RWPE2 (cell line): ENCODE measurements around the gene NEO1.
A peak's percentile ranks its signal among the peaks of the same experiment; 100 is the strongest.

Source experiments
- ATAC-seq: fragments of 200-7000 bp; cut with Tn5 transposase; 3 replicates; pipeline ENCODE4 v1.9.1; 2021; ENCODE audit warnings: low read depth
- DNase-seq: peaks from one replicate; pipeline ENCODE4 v3.0.0-alpha.2; 2020; ENCODE audit warnings: low spot score
- H3K27ac ChIP-seq: fragments of 450-650 bp; 2 replicates; pipeline ENCODE4 v1.5.1; 2017; ENCODE audit warnings: mild to moderate bottlenecking; ENCODE audit not compliant: poor library complexity, severe bottlenecking
- H3K27me3 ChIP-seq: fragments of 250-450 bp; sonication (Bioruptor Pico); 2 replicates; pipeline ENCODE4 v1.5.1; 2021; ENCODE audit warnings: mild to moderate bottlenecking, moderate library complexity; ENCODE audit not compliant: insufficient read depth, poor library complexity, severe bottlenecking
- H3K36me3 ChIP-seq: fragments of 250-450 bp; sonication (Bioruptor Pico); 2 replicates; pipeline ENCODE4 v1.5.1; 2020; ENCODE audit warnings: low read depth, mild to moderate bottlenecking, moderate library complexity
- H3K4me1 ChIP-seq: fragments of 250-450 bp; sonication (Bioruptor Pico); 2 replicates; pipeline ENCODE4 v1.5.1; 2021; ENCODE audit warnings: mild to moderate bottlenecking, moderate library complexity; ENCODE audit not compliant: insufficient read depth, poor library complexity, severe bottlenecking
- H3K4me3 ChIP-seq: fragments of 250-450 bp; sonication (Bioruptor Pico); 2 replicates; pipeline ENCODE4 v1.5.1; 2021; ENCODE audit warnings: mild to moderate bottlenecking, moderate library complexity; ENCODE audit not compliant: severe bottlenecking
- H3K9me3 ChIP-seq: fragments of 250-450 bp; sonication (Bioruptor Pico); 2 replicates; pipeline ENCODE4 v1.5.1; 2021; ENCODE audit warnings: mild to moderate bottlenecking, moderate library complexity; ENCODE audit not compliant: severe bottlenecking
- TF ChIP-seq, protein P1 (sequence below): fragments of 450-650 bp; IDR thresholded peaks from one replicate; pipeline ENCODE4 v1.5.1; 2017; ENCODE audit warnings: mild to moderate bottlenecking, moderate library complexity; ENCODE audit not compliant: poor library complexity, severe bottlenecking

Gene NEO1, protein sequence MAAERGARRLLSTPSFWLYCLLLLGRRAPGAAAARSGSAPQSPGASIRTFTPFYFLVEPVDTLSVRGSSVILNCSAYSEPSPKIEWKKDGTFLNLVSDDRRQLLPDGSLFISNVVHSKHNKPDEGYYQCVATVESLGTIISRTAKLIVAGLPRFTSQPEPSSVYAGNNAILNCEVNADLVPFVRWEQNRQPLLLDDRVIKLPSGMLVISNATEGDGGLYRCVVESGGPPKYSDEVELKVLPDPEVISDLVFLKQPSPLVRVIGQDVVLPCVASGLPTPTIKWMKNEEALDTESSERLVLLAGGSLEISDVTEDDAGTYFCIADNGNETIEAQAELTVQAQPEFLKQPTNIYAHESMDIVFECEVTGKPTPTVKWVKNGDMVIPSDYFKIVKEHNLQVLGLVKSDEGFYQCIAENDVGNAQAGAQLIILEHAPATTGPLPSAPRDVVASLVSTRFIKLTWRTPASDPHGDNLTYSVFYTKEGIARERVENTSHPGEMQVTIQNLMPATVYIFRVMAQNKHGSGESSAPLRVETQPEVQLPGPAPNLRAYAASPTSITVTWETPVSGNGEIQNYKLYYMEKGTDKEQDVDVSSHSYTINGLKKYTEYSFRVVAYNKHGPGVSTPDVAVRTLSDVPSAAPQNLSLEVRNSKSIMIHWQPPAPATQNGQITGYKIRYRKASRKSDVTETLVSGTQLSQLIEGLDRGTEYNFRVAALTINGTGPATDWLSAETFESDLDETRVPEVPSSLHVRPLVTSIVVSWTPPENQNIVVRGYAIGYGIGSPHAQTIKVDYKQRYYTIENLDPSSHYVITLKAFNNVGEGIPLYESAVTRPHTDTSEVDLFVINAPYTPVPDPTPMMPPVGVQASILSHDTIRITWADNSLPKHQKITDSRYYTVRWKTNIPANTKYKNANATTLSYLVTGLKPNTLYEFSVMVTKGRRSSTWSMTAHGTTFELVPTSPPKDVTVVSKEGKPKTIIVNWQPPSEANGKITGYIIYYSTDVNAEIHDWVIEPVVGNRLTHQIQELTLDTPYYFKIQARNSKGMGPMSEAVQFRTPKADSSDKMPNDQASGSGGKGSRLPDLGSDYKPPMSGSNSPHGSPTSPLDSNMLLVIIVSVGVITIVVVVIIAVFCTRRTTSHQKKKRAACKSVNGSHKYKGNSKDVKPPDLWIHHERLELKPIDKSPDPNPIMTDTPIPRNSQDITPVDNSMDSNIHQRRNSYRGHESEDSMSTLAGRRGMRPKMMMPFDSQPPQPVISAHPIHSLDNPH (N-terminal part only)

DNA sequence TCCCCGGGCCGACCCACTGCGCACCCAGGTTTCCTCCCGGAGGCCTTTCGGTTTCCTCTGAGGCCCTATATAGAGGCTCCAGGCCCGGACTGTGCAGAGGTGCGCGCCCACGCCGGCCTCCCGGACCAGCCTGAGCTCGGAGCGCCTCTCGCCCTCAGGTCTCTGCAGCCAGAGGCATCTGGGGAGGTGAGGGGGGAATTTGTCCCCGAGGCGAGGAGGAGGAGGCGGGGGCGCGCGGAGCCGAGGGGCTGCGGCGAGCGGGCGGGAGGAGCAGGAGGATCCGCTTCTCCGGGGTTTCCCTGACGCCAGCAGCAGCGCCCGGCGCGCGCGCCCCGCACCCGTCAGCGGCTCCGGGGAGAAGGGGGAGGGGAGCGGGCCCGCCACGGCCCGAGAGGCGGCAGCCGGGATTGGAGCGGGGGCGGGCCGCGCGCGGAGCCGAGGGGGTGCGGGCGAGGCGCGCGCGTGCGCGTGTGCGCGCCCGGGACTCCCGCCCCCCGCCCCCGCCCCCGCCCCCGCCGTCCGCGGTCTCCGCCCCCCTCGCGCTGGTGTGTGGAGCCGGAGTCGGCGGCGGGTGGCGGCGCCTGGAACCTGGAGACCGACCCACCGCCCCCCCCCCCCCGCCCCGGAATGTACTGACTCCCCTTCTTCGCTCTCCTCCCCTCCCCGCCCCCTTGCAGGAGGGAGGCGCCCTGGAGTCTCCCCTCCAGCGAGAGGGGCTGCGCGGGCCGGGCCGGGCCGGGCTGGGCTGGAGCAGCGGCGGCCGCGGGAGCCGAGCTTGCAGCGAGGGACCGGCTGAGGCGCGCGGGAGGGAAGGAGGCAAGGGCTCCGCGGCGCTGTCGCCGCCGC, at the start of gene NEO1:
Gene NEO1, plus strand, starts transcription at position 657 of the 846 bp plus-strand sequence. CDS start 213 bp downstream, outside the sequence.
- Histone ChIP-seq H3K27me3 (peaks cover 35% of the 10 kb centered on the region), H3K9me3 (no peaks in the 10 kb centered on the region), H3K36me3 (no peaks in the 10 kb centered on the region), H3K4me1 (no peaks in the 10 kb centered on the region), H3K4me3 (peak within 1 kb of the TSS; percentile 94), H3K27ac (peak within 1 kb of the TSS; percentile 27)
- TF ChIP-seq, protein P1, sequence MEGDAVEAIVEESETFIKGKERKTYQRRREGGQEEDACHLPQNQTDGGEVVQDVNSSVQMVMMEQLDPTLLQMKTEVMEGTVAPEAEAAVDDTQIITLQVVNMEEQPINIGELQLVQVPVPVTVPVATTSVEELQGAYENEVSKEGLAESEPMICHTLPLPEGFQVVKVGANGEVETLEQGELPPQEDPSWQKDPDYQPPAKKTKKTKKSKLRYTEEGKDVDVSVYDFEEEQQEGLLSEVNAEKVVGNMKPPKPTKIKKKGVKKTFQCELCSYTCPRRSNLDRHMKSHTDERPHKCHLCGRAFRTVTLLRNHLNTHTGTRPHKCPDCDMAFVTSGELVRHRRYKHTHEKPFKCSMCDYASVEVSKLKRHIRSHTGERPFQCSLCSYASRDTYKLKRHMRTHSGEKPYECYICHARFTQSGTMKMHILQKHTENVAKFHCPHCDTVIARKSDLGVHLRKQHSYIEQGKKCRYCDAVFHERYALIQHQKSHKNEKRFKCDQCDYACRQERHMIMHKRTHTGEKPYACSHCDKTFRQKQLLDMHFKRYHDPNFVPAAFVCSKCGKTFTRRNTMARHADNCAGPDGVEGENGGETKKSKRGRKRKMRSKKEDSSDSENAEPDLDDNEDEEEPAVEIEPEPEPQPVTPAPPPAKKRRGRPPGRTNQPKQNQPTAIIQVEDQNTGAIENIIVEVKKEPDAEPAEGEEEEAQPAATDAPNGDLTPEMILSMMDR, result no peak
- ATAC-seq, result peak; percentile 73
- DNase-seq, result peak; percentile 81

DNA sequence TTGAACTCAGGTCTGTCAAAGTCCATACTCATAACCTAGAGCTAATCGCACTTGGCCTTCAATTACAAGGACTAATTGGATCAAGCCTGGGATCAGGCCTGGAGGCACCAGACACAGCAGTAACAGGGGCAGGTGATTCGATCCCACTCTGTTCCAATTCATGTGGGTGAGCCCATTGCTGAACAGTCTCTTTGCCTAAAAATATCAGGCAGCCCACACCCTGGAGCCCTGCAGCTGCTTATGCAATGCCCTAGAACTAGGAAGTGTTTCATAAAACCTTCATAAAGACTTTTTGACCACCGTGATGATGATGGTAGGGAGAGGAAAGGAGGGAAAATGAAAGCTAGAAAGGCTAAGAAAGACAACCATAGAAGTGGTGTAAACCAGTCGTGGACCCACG, 47.8 kb upstream of the NEO1 start:
- Histone ChIP-seq H3K4me1 (peaks cover 3% of the 10 kb centered on the region), H3K27me3 (no peaks in the 10 kb centered on the region), H3K36me3 (no peaks in the 10 kb centered on the region), H3K9me3 (no peaks in the 10 kb centered on the region), H3K27ac (no peak overlapping the region), H3K4me3 (no peak overlapping the region)
- TF ChIP-seq, protein P1, result no peak
- ATAC-seq, result no peak
- no peak for DNase-seq

DNA sequence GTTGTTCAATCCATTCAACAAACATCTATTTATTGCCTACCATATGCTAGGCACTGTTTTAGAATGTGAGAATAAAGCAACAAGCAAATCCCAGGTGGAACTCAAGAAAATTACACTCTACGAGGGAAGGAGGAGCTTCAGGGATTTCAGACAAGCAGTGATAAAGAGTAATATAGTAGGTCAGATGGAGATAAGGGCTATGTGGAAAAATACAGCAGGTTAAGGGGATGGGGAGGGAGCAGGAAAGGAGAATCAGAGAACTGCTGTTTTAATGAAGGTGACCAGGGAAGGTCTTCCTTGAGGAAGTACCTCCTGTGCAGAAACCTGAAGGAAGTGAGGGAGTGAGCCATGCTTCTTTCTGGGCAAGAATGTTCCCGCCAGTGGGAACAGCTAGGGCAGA, 47.2 kb upstream of the NEO1 start:
- ATAC-seq (no peak), DNase-seq (no peak)
- Histone ChIP-seq H3K27me3 (no peaks in the 10 kb centered on the region), H3K27ac (no peak overlapping the region), H3K4me3 (no peak overlapping the region), H3K36me3 (no peaks in the 10 kb centered on the region), H3K4me1 (peaks cover 9% of the 10 kb centered on the region), H3K9me3 (no peaks in the 10 kb centered on the region)
- TF ChIP-seq, protein P1, result no peak

DNA sequence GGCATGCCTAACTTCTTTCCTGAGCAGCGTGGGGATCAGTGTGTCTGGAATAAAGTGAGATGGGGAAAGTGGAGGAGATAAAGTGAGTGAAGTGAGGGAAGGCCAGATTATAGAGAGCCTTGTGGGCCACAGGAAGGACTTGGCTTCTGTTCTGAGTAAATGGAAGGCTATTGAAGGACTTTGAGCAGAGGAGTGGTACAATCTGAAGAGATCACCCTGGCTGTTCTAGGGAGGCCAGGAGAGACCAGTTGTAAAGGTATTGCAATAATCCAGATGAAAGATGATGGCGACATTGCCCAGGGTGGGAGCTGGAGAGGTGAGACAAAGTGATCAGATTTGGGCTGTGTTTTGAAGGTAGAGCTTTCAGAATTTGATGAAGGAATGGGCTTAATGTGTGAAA, 46.8 kb upstream of the NEO1 start:
- no peaks in the 10 kb centered on the region for H3K9me3 ChIP-seq
- H3K27me3 ChIP-seq, result no peaks in the 10 kb centered on the region
- no peak for DNase-seq
- no peak overlapping the region for H3K4me3 ChIP-seq
- peaks cover 13% of the 10 kb centered on the region for H3K4me1 ChIP-seq
- H3K36me3 ChIP-seq, result no peaks in the 10 kb centered on the region
- H3K27ac ChIP-seq, result no peak overlapping the region
- TF ChIP-seq, protein P1, result no peak
- no peak for ATAC-seq
